Natural killer cell (primary cell): ENCODE measurements around the gene SPATC1L. TPM values are rescaled to one million over a fixed set of nuclear protein-coding genes. Genes with fewer than 3 reads are reported as not detected.

ENCODE experiments used
- ATAC-seq, 3 donors: fragments of 150-1000 bp in 2 of 3; fragments of 200-7000 bp in 1 of 3; cut with Tn5 transposase; 1 replicate in 1 of 3; 2 replicates in 2 of 3; pipeline ENCODE4 v1.10.0; 2021; ENCODE audit warnings: mild to moderate bottlenecking in 2 of 3, moderate library complexity in 2 of 3
- DNase-seq, 2 donors: peaks; one replicate each; pipeline versions ENCODE4 v3.0.0 to v3.0.0-alpha.2; 2013 to 2021; ENCODE audit warnings: mixed read lengths in 1 of 2
- H3K27ac ChIP-seq: one replicate; pipeline ENCODE4 v1.5.1; 2013; ENCODE audit warnings: mild to moderate bottlenecking, low read length
- H3K27me3 ChIP-seq: one replicate; pipeline ENCODE4 v1.6.1; 2013; ENCODE audit warnings: low read length; ENCODE audit not compliant: control insufficient read depth, insufficient read depth
- H3K36me3 ChIP-seq: one replicate; pipeline ENCODE4 v1.6.1; 2013; ENCODE audit warnings: low read length; ENCODE audit not compliant: control insufficient read depth, insufficient read depth
- H3K4me1 ChIP-seq: one replicate; pipeline ENCODE4 v1.6.1; 2013; ENCODE audit warnings: low read length; ENCODE audit not compliant: control insufficient read depth, insufficient read depth
- H3K4me3 ChIP-seq: one replicate; pipeline ENCODE4 v1.5.1; 2013; ENCODE audit warnings: low read length
- H3K9me3 ChIP-seq: one replicate; pipeline ENCODE4 v1.6.1; 2013; ENCODE audit warnings: low read length; ENCODE audit not compliant: control insufficient read depth, insufficient read depth
- H3K27ac Mint-ChIP-seq, 2 donors: one replicate each; pipeline ENCODE4 v1.8.0; 2022; ENCODE audit warnings: mild to moderate bottlenecking in 2 of 2, mixed read lengths in 2 of 2, moderate library complexity in 1 of 2
- H3K27me3 Mint-ChIP-seq, 2 donors: one replicate each; pipeline ENCODE4 v1.8.0; 2022; ENCODE audit warnings: low read depth in 2 of 2, mixed read lengths in 2 of 2
- H3K36me3 Mint-ChIP-seq: one replicate; pipeline ENCODE4 v1.8.0; 2022; ENCODE audit warnings: mixed read lengths
- H3K4me1 Mint-ChIP-seq, 2 donors: one replicate each; pipeline ENCODE4 v1.8.0; 2022; ENCODE audit warnings: mixed read lengths in 2 of 2
- H3K4me3 Mint-ChIP-seq: one replicate; pipeline ENCODE4 v1.8.0; 2022; ENCODE audit warnings: mild to moderate bottlenecking, moderate library complexity, mixed read lengths
- H3K9me3 Mint-ChIP-seq, 2 donors: one replicate each; pipeline ENCODE4 v1.8.0; 2022; ENCODE audit warnings: mixed read lengths in 2 of 2
- CTCF ChIP-seq: fragments of 200-600 bp; IDR thresholded peaks from one replicate; pipeline ENCODE4 v1.8.0; 2022; ENCODE audit warnings: antibody characterized with exemption
- whole genome bisulfite sequencing: methylation state at CpG from one replicate; pipeline ENCODE4 v1.1.7; 2013; ENCODE audit warnings: missing lambda C conversion rate; ENCODE audit not compliant: insufficient coverage; 5-methylcytosine and 5-hydroxymethylcytosine counted together
- intact Hi-C: fragments of 100-400 bp; cut with micrococcal nuclease; formaldehyde crosslinking; loops from one replicate; pipeline ENCODE4 v1.14.2; 2022
- total RNA-seq, 4 donors: library from RNA; stranded (reverse); fragments of 120-200 nt in 1 of 4; gene quantifications; one replicate each; pipeline versions ENCODE4 v1.2.3 to v1.2.4, GENCODE V29; 2013 to 2022

The SPATC1L gene
- total RNA-seq, 3 donors from 2014 or later (not counting 1 experiment from before 2014, with no cell fraction given): 0.18 to 4.0 (median 2.7) TPM

GRCh38 chr21:46126309-46127238 is 57.7 kb downstream of the SPATC1L start:
- TF ChIP-seq CTCF: no peak
- Mint-ChIP-seq H3K4me1 (no peaks in the 10 kb centered on the region), H3K36me3 (no peaks in the 10 kb centered on the region), H3K4me3 (no peak overlapping the region), H3K27ac (no peak overlapping the region), H3K9me3 (no peaks in the 10 kb centered on the region), H3K27me3 (no peaks in the 10 kb centered on the region)
- H3K4me1 ChIP-seq: no peaks in the 10 kb centered on the region
- peak in 1 of 2 donors; percentile 13 for DNase-seq
- H3K36me3 ChIP-seq: peaks cover 3% of the 10 kb centered on the region
- no peaks in the 10 kb centered on the region for H3K27me3 ChIP-seq
- intact Hi-C loops: no loop called here
- H3K4me3 ChIP-seq: no peak overlapping the region
- WGBS: 91% methylated on average over 32 of the region's 32 CpGs
- no peak for ATAC-seq
- H3K27ac ChIP-seq: no peak overlapping the region
- no peaks in the 10 kb centered on the region for H3K9me3 ChIP-seq

DNA sequence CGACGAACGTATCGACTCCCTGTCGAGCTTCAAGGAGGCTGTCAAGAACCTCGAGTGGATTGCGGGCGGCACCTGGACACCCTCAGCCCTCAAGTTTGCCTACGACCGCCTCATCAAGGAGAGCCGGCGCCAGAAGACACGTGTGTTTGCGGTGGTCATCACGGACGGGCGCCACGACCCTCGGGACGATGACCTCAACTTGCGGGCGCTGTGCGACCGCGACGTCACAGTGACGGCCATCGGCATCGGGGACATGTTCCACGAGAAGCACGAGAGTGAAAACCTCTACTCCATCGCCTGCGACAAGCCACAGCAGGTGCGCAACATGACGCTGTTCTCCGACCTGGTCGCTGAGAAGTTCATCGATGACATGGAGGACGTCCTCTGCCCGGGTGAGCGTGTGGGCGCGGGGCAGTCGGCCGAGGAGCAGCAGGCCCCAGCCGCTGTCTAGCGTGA is 58.4 kb downstream of the SPATC1L start:
- no peaks in the 10 kb centered on the region for H3K4me1 ChIP-seq
- H3K4me1 Mint-ChIP-seq: no peaks in the 10 kb centered on the region
- no peak overlapping the region for H3K27ac Mint-ChIP-seq
- H3K4me3 Mint-ChIP-seq: no peak overlapping the region
- no peak for ATAC-seq
- no peaks in the 10 kb centered on the region for H3K9me3 Mint-ChIP-seq
- H3K27me3 ChIP-seq: no peaks in the 10 kb centered on the region
- no peaks in the 10 kb centered on the region for H3K9me3 ChIP-seq
- intact Hi-C loops: no loop called here
- WGBS: 89% methylated on average over 47 of the region's 47 CpGs
- H3K4me3 ChIP-seq: no peak overlapping the region
- H3K36me3 ChIP-seq: peaks cover 3% of the 10 kb centered on the region
- H3K36me3 Mint-ChIP-seq: no peaks in the 10 kb centered on the region
- no peaks in the 10 kb centered on the region for H3K27me3 Mint-ChIP-seq
- peak in 1 of 2 donors; percentile 13 for DNase-seq
- no peak overlapping the region for H3K27ac ChIP-seq
- TF ChIP-seq CTCF: no peak

DNA sequence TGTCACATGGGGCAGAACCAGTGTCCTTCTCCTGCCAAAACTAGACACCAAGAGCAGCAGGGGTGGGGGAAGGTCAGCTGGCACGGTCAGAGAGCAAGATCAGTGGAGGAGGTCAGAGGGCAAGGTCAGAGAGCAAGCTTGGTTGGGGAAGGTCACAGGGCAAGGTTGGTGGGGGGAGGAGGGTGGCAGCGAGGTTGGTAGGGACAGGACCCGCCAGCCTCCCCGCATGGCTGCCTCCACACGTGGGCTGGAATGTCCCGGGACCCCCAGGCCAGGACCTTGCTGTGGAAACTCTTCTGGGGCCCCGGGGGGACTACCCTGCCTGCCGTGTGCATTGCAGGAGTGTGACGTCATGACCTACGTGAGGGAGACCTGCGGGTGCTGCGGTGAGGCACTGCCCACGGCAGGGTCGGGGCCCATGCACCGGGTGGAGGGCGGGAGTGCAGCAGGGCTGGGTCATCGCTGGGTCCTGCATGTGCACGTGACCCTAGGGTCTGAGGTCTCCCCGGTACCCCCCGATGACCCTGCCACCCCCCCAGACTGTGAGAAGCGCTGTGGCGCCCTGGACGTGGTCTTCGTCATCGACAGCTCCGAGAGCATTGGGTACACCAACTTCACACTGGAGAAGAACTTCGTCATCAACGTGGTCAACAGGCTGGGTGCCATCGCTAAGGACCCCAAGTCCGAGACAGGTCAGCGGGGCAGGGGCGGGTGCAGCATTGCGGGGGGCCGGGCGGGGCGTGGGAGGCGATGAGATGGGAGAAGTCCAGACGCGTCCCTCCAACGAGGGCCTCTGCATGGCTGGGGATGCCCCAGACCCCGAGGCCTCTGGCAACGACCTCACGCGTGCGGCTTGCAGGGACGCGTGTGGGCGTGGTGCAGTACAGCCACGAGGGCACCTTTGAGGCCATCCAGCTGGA is 59.1 kb downstream of the SPATC1L start:
- no peak overlapping the region for H3K4me3 Mint-ChIP-seq
- Histone ChIP-seq H3K4me1 (no peaks in the 10 kb centered on the region), H3K27ac (no peak overlapping the region), H3K36me3 (peaks cover 3% of the 10 kb centered on the region), H3K9me3 (no peaks in the 10 kb centered on the region), H3K4me3 (no peak overlapping the region), H3K27me3 (no peaks in the 10 kb centered on the region)
- 94% methylated on average over 49 of the region's 49 CpGs for whole genome bisulfite sequencing
- no peak overlapping the region for H3K27ac Mint-ChIP-seq
- ATAC-seq: no peak
- intact Hi-C loops: no loop called here
- H3K9me3 Mint-ChIP-seq: no peaks in the 10 kb centered on the region
- H3K36me3 Mint-ChIP-seq: no peaks in the 10 kb centered on the region
- DNase-seq: peak in 1 of 2 donors; percentile 10
- TF ChIP-seq CTCF: no peak
- no peaks in the 10 kb centered on the region for H3K27me3 Mint-ChIP-seq
- no peaks in the 10 kb centered on the region for H3K4me1 Mint-ChIP-seq
